Natural killer cell (primary cell): Measurements from ENCODE around the gene CADM2. TPM values are rescaled to one million over a fixed set of nuclear protein-coding genes. Genes with fewer than 3 reads are reported as not detected.

Experiments used
- ATAC-seq, 3 donors: fragments of 150-1000 bp in 2 of 3; fragments of 200-7000 bp in 1 of 3; cut with Tn5 transposase; 1 replicate in 1 of 3; 2 replicates in 2 of 3; pipeline ENCODE4 v1.10.0; 2021; ENCODE audit warnings: mild to moderate bottlenecking in 2 of 3, moderate library complexity in 2 of 3
- DNase-seq, 2 donors: peaks; one replicate each; pipeline versions ENCODE4 v3.0.0 to v3.0.0-alpha.2; 2013 to 2021; ENCODE audit warnings: mixed read lengths in 1 of 2
- H3K27ac ChIP-seq: one replicate; pipeline ENCODE4 v1.5.1; 2013; ENCODE audit warnings: mild to moderate bottlenecking, low read length
- H3K27me3 ChIP-seq: one replicate; pipeline ENCODE4 v1.6.1; 2013; ENCODE audit warnings: low read length; ENCODE audit not compliant: control insufficient read depth, insufficient read depth
- H3K36me3 ChIP-seq: one replicate; pipeline ENCODE4 v1.6.1; 2013; ENCODE audit warnings: low read length; ENCODE audit not compliant: control insufficient read depth, insufficient read depth
- H3K4me1 ChIP-seq: one replicate; pipeline ENCODE4 v1.6.1; 2013; ENCODE audit warnings: low read length; ENCODE audit not compliant: control insufficient read depth, insufficient read depth
- H3K4me3 ChIP-seq: one replicate; pipeline ENCODE4 v1.5.1; 2013; ENCODE audit warnings: low read length
- H3K9me3 ChIP-seq: one replicate; pipeline ENCODE4 v1.6.1; 2013; ENCODE audit warnings: low read length; ENCODE audit not compliant: control insufficient read depth, insufficient read depth
- H3K27ac Mint-ChIP-seq, 2 donors: one replicate each; pipeline ENCODE4 v1.8.0; 2022; ENCODE audit warnings: mild to moderate bottlenecking in 2 of 2, mixed read lengths in 2 of 2, moderate library complexity in 1 of 2
- H3K27me3 Mint-ChIP-seq, 2 donors: one replicate each; pipeline ENCODE4 v1.8.0; 2022; ENCODE audit warnings: low read depth in 2 of 2, mixed read lengths in 2 of 2
- H3K36me3 Mint-ChIP-seq: one replicate; pipeline ENCODE4 v1.8.0; 2022; ENCODE audit warnings: mixed read lengths
- H3K4me1 Mint-ChIP-seq, 2 donors: one replicate each; pipeline ENCODE4 v1.8.0; 2022; ENCODE audit warnings: mixed read lengths in 2 of 2
- H3K4me3 Mint-ChIP-seq: one replicate; pipeline ENCODE4 v1.8.0; 2022; ENCODE audit warnings: mild to moderate bottlenecking, moderate library complexity, mixed read lengths
- H3K9me3 Mint-ChIP-seq, 2 donors: one replicate each; pipeline ENCODE4 v1.8.0; 2022; ENCODE audit warnings: mixed read lengths in 2 of 2
- CTCF ChIP-seq: fragments of 200-600 bp; IDR thresholded peaks from one replicate; pipeline ENCODE4 v1.8.0; 2022; ENCODE audit warnings: antibody characterized with exemption
- WGBS: methylation state at CpG from one replicate; pipeline ENCODE4 v1.1.7; 2013; ENCODE audit warnings: missing lambda C conversion rate; ENCODE audit not compliant: insufficient coverage; 5-methylcytosine and 5-hydroxymethylcytosine counted together
- intact Hi-C: fragments of 100-400 bp; cut with micrococcal nuclease; formaldehyde crosslinking; loops from one replicate; pipeline ENCODE4 v1.14.2; 2022
- total RNA-seq, 4 donors: library from RNA; stranded (reverse); fragments of 120-200 nt in 1 of 4; gene quantifications; one replicate each; pipeline versions ENCODE4 v1.2.3 to v1.2.4, GENCODE V29; 2013 to 2022

CADM2 gene
- total RNA-seq, 3 donors from 2014 or later (not counting 1 experiment from before 2014, with no cell fraction given) = 0.07 TPM; not detected in 2

- no peaks in the 10 kb centered on the region for H3K36me3 ChIP-seq
- DNase-seq (no peak), ATAC-seq (no peak)
- no peak overlapping the region for H3K4me3 ChIP-seq
- TF ChIP-seq CTCF = no peak
- H3K27ac Mint-ChIP-seq = no peak overlapping the region
- H3K27me3 ChIP-seq = no peaks in the 10 kb centered on the region
- no peak overlapping the region for H3K4me3 Mint-ChIP-seq
- H3K9me3 ChIP-seq = no peaks in the 10 kb centered on the region
- H3K9me3 Mint-ChIP-seq = peaks cover 9 to 11% of the 10 kb centered on the region in 2 donors
- intact Hi-C loops = no loop called here
- H3K4me1 ChIP-seq = no peaks in the 10 kb centered on the region
- no peaks in the 10 kb centered on the region for H3K36me3 Mint-ChIP-seq
- H3K4me1 Mint-ChIP-seq = no peaks in the 10 kb centered on the region
- H3K27ac ChIP-seq = no peak overlapping the region
- H3K27me3 Mint-ChIP-seq = no peaks in the 10 kb centered on the region
Observed at GRCh38 chr3:85297291-85297690, 338.5 kb downstream of the CADM2 start.

DNA sequence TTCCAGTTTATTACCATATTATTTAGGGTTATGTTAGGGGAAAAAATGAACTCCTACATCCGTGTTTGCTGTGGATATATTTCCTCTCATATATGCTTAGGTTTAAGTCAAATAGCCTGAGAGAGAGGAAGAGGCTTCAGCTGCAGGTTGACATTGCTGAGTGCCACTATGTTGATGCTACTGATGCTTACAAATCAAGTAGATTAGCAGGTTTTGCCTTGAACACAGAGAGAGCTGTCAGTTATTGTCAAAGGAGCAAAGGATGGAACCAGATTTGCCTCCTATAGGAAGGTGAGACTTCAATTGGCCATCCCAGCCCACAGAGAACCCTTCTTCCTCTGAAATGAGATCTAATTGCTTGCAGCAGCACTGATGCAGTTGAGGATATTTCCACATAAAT lies 339.2 kb downstream of the CADM2 start:
- DNase-seq (no peak), ATAC-seq (no peak)
- Histone ChIP-seq H3K27me3 (no peaks in the 10 kb centered on the region), H3K4me3 (no peak overlapping the region), H3K36me3 (no peaks in the 10 kb centered on the region), H3K4me1 (no peaks in the 10 kb centered on the region), H3K9me3 (no peaks in the 10 kb centered on the region), H3K27ac (no peak overlapping the region)
- intact Hi-C loops = no loop called here
- Mint-ChIP-seq H3K4me3 (no peak overlapping the region), H3K4me1 (no peaks in the 10 kb centered on the region), H3K9me3 (peaks cover 7 to 8% of the 10 kb centered on the region in 2 donors), H3K27me3 (no peaks in the 10 kb centered on the region), H3K36me3 (no peaks in the 10 kb centered on the region), H3K27ac (no peak overlapping the region)
- no peak for TF ChIP-seq CTCF
- WGBS = no CpG with 5 or more reads among the region's 1 CpG

GRCh38 chr3:85303156-85303555 lies 344.4 kb downstream of the CADM2 start:
- Mint-ChIP-seq H3K27ac (no peak overlapping the region), H3K4me1 (no peaks in the 10 kb centered on the region), H3K27me3 (no peaks in the 10 kb centered on the region), H3K36me3 (no peaks in the 10 kb centered on the region), H3K9me3 (peaks cover 2 to 4% of the 10 kb centered on the region in 2 donors), H3K4me3 (no peak overlapping the region)
- Histone ChIP-seq H3K27ac (no peak overlapping the region), H3K27me3 (no peaks in the 10 kb centered on the region), H3K4me1 (no peaks in the 10 kb centered on the region), H3K9me3 (no peaks in the 10 kb centered on the region), H3K36me3 (no peaks in the 10 kb centered on the region), H3K4me3 (no peak overlapping the region)
- TF ChIP-seq CTCF = no peak
- no peak for DNase-seq
- ATAC-seq = no peak
- intact Hi-C loops = no loop called here
- 75% methylated on average over 2 of the region's 4 CpGs for WGBS

DNA sequence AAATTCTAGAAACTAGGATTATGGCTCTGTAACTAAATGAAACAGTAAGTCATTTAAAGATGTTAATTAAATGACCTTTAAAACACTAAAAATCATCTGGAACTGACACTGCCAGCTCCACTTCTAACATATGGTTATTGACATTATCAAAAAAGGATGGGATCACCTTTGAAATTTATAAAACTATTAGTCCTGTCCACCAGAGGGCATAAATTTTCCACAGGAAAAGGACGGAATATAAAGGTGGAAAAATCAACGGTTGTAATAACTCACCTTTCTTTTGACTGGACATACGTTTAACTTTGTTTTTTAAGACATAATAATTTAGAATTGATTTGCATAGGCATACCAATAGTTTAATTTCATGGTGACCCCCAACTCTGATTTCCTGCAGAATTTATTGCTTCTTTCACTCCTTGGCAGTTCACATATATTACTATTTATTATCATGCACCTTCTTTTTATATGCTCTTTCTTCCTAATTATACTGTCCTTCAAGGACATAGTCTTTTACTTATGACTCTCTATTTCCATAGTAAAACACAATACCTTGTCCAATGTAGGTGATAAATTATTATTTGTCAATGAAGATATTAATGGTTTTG lies 345.7 kb downstream of the CADM2 start:
- no peak for TF ChIP-seq CTCF
- H3K4me3 Mint-ChIP-seq = no peak overlapping the region
- Histone ChIP-seq H3K4me3 (no peak overlapping the region), H3K27ac (no peak overlapping the region), H3K9me3 (no peaks in the 10 kb centered on the region), H3K4me1 (no peaks in the 10 kb centered on the region), H3K27me3 (no peaks in the 10 kb centered on the region), H3K36me3 (no peaks in the 10 kb centered on the region)
- no peaks in the 10 kb centered on the region for H3K4me1 Mint-ChIP-seq
- 100% methylated on average over 1 of the region's 3 CpGs for WGBS
- H3K27ac Mint-ChIP-seq = no peak overlapping the region
- H3K36me3 Mint-ChIP-seq = no peaks in the 10 kb centered on the region
- DNase-seq (no peak), ATAC-seq (no peak)
- peaks cover 4% of the 10 kb centered on the region in 2 donors for H3K9me3 Mint-ChIP-seq
- intact Hi-C loops = no loop called here
- no peaks in the 10 kb centered on the region for H3K27me3 Mint-ChIP-seq
